Measurements from ENCODE around the gene VAX1. TPM values are rescaled to one million over a fixed set of nuclear protein-coding genes. Genes with fewer than 3 reads are reported as not detected.

VAX1 gene
- total RNA-seq, 3 donors from 2014 or later: not detected

GRCh38 chr10:117175901-117176534 lies 37.9 kb upstream of the VAX1 start:
- intact Hi-C loops (cut with DNase I, micrococcal nuclease): loop anchor here (2.0 kb wide), 1 partner anchor 379 kb away; no protein-coding TSS in a partner anchor
- TF ChIP-seq CTCF (IDR thresholded peaks at IDR 0.05): peak; percentile 38
- Histone ChIP-seq H3K9me3 (no peaks in the 10 kb centered on the region), H3K36me3 (ENCODE audit: low read depth) (no peaks in the 10 kb centered on the region), H3K4me1 (ENCODE audit: low read depth) (peaks cover 11% of the 10 kb centered on the region), H3K4me3 (no peak overlapping the region)
- peak in 2 of 3 donors; percentile 78 to 94 for DNase-seq
- ATAC-seq: peak; percentile 71

GRCh38 chr10:117175215-117175900 lies 37.3 kb upstream of the VAX1 start:
- Histone ChIP-seq H3K36me3 (ENCODE audit: low read depth) (no peaks in the 10 kb centered on the region), H3K4me3 (no peak overlapping the region), H3K9me3 (no peaks in the 10 kb centered on the region), H3K4me1 (ENCODE audit: low read depth) (peaks cover 11% of the 10 kb centered on the region)
- TF ChIP-seq CTCF (IDR thresholded peaks at IDR 0.05): peak; percentile 4
- DNase-seq: peak in 2 of 3 donors; percentile 52 to 61
- peak; percentile 53 for ATAC-seq
- intact Hi-C loops (cut with DNase I, micrococcal nuclease): loop anchor here (2.0 kb wide), 1 partner anchor 379 kb away; no protein-coding TSS in a partner anchor

GRCh38 chr10:117174439-117175214 lies 36.6 kb upstream of the VAX1 start:
- intact Hi-C loops (cut with DNase I, micrococcal nuclease): loop anchor here (2.0 kb wide), 1 partner anchor 378 kb away; no protein-coding TSS in a partner anchor
- ATAC-seq: peak; percentile 97
- Histone ChIP-seq H3K4me3 (no peak overlapping the region), H3K36me3 (ENCODE audit: low read depth) (no peaks in the 10 kb centered on the region), H3K9me3 (no peaks in the 10 kb centered on the region), H3K4me1 (ENCODE audit: low read depth) (peaks cover 11% of the 10 kb centered on the region)
- peak; percentile 73 for TF ChIP-seq CTCF (IDR thresholded peaks at IDR 0.05)
- peak; percentile 73 to 95 (median 87) for DNase-seq

- ATAC-seq (no peak), DNase-seq (no peak)
- TF ChIP-seq CTCF (IDR thresholded peaks at IDR 0.05): no peak
- no peaks in the 10 kb centered on the region for H3K36me3 ChIP-seq (ENCODE audit: low read depth)
- peaks cover 16% of the 10 kb centered on the region for H3K4me1 ChIP-seq (ENCODE audit: low read depth)
- intact Hi-C loops (cut with DNase I, micrococcal nuclease): no loop called here
- H3K9me3 ChIP-seq: no peaks in the 10 kb centered on the region
- no peak overlapping the region for H3K4me3 ChIP-seq
Observed at GRCh38 chr10:117170244-117170643, 32.2 kb upstream of the VAX1 start.

- Histone ChIP-seq H3K4me1 (ENCODE audit: low read depth) (peaks cover 17% of the 10 kb centered on the region), H3K36me3 (ENCODE audit: low read depth) (no peaks in the 10 kb centered on the region), H3K9me3 (no peaks in the 10 kb centered on the region), H3K4me3 (no peak overlapping the region)
- DNase-seq (no peak), ATAC-seq (no peak)
- no peak for TF ChIP-seq CTCF (IDR thresholded peaks at IDR 0.05)
- intact Hi-C loops (cut with DNase I, micrococcal nuclease): no loop called here
Observed at GRCh38 chr10:117169480-117169879, 31.4 kb upstream of the VAX1 start.
